NCI-H1417 (cell line): ENCODE results near the gene NBPF1.
A peak's percentile ranks its signal among the peaks of the same experiment; 100 is the strongest.
"Not testable (repeated sequence)": the region's sequence is repeated elsewhere in the genome, so short reads cannot be mapped to it uniquely, and the experiment has no call there.

ENCODE experiments used
- DNase-seq, 3 experiments: peaks; one replicate each; lab custom pipeline; 2025; lab: John Stamatoyannopoulos, UW

The NBPF1 gene

DNA sequence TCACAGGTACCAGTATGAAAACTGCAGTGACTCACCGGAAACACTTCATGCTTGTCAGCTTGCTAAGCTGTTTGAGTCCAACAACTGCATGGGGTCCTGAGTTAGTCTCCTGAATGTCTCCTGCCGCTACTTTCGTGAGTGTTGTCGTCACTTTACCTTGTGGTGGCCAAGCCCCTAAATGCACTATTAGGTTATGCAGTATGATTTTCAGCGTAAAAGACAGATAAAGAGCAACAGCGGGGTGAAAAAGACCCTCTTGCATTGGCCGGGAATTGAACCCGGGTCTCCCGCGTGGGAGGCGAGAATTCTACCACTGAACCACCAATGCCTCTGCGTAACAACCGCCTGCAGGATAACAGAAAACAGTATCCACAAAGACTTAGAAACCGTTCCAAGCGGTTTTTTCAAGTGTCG is 67.7 kb downstream of the NBPF1 start:
- DNase-seq = peak in 2 of 3 experiments; percentile 42 to 69

DNA sequence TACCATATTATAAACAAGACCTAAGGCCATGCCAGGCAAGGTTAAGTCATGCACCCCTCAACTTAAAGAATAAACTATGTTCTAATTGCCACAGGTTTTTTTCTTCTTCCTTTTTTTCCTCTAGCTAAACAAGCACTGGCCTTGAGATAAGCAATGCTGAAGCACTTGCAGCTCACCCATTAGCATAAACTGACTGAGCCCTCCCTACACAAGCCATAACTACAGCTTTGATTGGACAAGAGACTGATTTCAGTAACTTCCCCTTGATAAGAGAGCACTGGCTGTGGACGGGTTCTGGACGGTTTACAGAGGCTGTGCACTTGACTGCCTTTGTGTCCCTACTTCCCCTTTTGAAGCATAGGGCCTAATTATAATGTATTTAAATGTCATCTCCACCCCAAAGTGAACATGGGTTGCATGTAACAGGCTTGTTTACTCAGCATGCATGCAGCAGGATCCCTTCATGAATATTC is 72.9 kb downstream of the NBPF1 start:
- not testable (repeated sequence) for DNase-seq

DNA sequence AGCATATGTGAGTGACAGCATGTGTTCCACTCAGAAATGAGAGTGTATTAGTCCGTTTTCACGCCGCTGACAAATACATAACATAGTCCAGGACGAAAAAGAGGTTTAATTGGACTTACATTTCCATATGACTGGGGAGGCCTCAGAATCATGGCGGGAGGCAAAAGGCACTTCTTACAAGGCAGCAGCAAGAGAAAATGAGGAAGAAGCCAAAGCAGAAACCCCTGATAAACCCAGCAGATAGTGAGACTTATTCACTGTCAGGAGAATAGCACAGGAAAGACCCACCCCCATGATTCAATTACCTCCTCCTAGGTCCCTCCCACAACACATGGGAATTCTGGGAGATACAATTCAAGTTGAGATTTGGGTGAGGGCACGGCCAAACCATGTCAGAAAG is 75.8 kb downstream of the NBPF1 start:
- not testable (repeated sequence) for DNase-seq

DNA sequence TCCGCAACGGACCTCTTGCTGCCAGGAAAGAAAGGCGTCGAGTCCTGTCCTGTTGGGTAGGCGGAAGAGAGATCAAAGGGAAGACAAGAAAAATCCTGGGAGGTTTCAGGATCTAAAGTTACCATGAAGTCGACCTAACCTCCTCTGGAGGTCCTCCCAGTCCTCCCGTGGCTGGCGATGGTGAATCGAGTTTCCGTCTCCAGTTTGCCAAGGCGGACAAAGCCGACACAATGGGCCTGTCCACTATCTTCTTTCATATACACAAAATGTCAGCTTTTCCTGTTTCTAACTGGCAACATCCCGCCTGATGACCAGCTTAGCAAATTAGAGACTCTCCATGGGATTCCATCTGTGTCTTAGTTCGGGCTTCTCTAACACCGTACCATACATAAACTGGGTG is 76.6 kb downstream of the NBPF1 start:
- not testable (repeated sequence) for DNase-seq

DNA sequence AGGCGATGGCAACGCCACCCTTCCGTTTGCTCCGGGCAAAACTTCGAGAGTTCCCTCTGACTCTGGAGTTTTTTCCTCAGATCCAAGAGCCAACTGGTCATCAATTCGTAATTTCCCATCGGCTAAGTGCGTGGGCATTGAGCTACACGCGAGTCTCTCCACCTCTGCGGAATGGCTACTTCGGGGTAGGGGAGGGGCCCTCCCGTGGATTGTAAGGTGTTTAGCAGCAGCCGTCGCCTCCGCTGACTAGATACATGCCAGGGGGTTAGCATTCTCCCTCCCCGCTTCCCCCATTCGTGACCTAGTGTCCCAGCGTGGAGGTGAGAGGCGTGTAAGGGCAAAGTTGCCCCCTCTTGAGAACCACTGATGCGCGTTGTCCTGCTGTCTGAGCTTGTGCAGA is 77.5 kb downstream of the NBPF1 start:
- DNase-seq = not testable (repeated sequence)

DNA sequence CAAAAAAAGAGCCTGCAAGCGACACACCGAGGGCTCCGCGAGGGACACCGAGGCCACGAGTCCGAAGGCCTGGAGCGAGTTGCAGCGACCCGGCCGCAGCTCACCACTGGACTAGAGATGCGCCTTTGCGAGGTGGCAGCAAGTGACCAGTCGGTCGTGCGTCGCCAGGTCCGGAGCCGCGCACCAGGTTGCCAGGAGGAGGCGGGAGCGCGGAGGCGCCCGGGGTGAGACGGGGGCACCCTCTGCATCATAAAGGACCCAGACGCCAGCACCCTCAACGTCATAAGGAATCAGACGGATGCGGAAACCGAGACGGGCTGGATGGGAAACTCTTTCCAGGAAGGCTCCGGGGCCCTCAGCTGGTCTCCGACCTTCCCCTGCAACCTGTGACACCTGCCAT is 77.9 kb downstream of the NBPF1 start:
- not testable (repeated sequence) for DNase-seq

DNA sequence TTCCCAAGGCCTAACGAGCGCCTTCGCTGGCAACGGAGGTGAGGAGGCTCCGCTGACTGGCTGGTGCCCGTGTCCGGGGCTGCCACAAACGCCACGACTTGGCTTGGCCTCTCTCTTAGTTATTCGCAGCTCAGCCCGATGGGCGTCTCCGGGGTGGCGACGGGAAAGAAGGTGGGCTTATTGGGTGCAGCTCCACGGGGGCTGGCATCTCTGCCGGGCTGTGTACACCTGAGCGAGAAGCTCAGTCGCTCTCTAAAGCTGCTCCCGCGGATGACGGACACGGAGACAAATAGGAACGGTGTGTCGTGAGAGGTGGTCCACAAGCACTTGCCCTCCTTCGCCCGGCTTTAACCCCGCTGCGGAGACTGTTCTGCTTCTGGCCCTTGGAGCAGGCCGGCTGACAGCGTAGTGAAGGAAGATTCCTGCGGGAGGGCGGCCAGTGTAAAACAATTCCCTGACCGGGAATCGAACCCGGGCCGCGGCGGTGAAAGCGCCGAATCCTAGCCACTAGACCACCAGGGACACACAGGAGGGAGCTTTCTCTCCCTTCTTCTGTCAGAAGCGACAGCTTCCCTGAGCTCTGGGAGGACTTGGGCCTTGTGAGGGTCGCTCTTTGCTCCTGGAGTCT is 78.4 kb downstream of the NBPF1 start:
- not testable (repeated sequence) for DNase-seq

DNA sequence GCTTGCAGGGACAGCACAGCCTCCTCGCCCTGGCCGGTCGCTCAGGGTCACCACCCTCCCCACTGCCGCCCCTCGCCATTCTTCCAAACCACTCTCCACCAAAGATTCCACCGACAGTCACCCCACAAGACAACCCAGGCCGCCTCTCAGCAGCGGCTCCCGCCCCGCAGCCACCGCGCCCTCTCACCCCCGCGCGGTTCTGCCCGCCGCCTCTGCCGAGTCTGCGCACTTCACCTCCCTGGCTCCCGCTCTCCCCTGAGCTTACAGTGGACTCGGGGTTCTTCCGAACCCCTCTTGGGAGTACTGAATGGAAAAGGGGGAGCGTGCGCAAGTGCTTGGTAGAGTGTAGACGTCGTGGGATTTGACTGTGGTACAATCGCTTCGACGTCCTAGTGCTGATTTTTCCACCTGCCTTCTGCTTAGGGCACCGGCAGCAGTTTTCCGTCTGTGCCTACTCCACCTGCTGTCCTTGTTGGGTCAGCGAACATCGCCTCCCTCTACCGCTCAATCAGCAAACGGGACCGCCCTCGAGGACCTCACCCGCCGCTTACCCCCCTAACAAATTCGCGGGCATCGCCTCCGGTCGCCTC is 79.0 kb downstream of the NBPF1 start:
- DNase-seq = not testable (repeated sequence)

DNA sequence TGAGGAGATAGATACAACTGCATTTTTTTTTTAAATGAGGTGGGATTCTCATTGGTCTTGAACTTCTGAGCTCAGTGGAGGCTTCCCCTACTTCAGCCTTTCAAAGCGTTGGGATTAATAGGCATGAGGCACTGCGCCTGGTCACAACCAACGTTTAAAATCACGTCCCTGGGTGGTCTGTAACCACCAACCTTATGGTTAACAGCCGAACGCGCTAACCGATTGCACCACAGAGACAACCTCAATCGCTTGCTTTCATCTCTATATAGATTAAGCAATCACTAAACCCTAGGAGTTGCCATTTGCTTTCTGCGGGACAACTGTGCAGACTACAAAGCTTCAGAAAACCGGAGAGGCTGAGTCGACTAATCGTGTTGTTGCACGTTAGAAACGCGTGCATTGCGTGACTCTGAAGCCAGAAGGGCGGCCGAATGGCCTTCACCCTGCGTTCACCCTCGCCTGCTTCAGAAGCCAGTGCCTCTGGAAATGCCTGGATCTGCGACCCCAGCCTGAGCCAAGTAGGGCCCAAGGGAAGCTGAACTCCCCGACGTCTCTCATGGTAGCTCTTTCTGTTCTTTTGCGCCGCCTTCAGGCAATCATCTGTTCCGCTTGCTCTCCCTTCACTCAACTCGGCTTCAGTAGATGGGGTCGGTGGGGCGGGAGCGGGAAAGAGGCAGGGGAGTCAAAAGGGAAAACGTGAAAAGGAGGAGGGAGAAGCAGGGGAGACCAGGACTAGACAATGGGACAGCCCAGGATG is 81.0 kb downstream of the NBPF1 start:
- DNase-seq = not testable (repeated sequence)

DNA sequence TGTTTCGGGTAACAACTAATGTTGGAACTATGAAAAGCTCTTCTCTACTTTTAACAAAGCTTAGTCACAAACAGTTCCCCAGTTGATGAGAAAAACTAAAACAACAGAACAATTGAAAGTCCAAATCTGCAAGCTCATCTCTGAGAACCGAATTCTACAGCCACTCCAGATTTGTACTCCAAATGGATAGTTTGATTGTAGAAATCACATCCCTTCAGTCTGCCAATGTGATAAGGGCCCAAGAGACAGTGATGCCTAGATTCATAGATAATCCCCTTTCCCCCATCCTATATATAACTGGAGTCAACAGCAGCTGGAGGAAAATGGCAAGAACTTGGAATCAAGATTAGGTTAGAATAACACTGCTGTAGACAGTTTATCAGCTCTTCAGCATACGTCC is 85.0 kb downstream of the NBPF1 start:
- not testable (repeated sequence) for DNase-seq

DNA sequence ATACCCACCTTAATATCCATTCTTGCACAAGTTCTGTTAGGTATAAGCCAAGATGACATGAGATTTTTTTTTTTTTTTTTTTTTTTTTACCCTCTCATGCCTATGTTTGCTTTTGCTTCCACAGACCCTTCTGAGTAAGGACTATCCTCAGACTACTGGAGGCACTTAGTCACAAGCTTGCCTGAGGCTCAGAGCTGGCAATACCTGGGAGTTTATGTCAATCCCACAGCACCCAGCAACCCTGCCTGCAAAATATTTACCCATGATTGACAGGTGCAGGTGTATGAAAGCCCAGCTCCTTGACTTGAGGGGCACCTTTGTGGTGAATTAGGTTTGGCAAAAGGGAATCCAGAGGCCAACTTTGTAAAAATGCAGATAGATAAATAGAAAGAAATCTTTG is 87.6 kb downstream of the NBPF1 start:
- DNase-seq = peak in 1 of 3 experiments; percentile 51

DNA sequence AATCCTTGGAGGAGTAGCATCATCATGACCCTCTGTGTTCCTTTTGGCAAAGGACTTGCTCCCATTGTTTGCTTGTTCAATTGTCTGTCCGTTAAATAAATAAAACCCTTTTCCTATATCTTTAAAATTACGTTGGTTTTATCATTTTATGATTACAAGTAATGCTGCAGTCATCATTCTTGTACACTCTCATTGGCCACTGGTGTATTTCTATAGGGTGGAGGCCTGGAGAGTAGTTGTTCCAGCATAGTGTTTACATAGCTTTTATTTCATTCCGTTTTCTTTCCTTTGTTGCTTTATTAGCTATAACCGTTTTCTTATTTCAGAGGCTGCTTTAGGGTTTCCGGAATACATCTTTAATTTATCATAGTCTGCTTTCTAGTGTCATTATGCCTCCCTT is 91.7 kb downstream of the NBPF1 start:
- DNase-seq = not testable (repeated sequence)

DNA sequence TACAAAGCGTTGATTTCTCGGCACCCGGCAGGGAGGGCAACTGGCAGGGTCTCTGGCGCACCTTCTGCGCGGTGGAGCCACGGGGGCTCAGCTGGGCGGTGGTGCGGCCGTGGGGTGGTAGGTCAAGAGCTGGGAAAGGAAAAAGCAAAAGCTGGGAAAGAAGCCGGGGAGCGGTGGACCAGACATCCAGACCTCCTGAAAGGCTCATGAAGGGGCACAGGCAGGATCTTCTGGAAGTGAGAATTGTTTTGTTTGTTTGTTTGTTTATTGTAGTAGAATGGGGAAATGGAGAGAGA is 92.1 kb downstream of the NBPF1 start:
- DNase-seq = no peak

DNA sequence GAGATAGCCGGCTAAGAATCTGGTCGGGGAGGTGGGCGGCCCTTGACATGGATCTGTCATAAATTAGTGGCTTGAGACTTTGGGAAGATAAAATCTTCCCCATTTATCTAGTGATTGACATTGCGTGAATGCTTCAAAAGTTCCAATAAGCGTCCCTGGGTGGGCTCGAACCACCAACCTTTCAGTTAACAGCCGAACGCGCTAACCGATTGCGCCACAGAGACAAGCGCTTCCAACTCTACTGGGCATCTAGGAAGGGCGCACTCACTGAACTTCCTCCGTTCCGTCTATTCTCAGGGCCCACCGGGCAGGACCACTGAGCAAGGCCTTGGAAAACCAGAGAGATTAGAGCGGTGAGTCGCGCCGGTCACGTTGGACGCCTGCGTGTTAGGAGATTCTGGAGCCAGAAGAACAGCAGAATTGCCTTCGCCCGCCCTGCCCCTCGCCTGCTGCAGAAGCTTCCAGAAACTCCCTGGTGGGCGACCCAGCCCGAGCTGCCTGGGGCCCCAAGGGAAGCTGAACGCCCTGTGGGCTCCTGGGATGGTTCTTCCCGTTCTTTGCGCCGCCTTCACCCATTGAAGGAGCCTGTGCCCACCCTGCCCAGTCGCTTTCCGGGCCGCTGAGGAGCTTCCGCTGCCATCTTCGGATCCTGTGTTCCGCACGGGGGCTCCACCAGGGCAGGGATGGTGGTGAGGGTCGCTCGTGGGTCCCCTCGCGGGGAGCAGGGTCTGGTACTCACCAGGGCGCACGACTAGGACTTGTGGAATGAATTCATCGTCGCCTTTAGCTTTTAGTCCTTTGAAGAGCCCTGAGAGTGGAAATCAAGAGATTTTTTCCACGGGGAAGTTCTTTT is 92.7 kb downstream of the NBPF1 start:
- not testable (repeated sequence) for DNase-seq

DNA sequence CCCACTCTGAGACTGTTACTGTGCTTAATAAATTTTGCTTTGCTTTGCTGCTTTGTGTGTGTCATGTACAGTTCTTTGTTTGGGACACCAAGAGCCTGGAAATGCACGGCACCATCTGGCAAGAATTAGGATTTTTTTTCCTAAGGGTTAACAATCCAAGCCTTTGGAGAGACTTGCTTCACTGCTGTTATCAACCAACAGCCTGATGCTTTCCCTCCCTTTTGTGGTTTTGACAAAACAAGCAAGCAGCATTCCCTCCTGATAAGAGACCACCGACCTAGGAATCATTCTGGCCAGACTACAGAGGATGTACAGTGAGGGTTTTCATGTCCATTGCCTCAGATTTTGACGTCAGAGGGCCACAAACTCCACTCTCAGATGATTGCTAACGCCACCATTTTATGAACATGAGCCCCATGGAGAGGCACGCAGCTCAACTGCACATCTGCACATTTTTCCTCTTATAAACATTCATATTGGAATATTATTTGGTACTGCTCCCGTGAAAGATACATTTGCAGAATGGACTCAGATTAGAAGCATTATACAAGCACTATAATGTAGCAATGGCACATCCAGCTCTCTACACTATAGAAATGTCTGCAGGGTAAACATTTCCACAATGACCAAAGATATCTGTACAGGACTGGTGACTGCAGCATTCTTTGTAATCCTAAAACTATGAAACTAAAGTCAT is 94.0 kb downstream of the NBPF1 start:
- not testable (repeated sequence) for DNase-seq

DNA sequence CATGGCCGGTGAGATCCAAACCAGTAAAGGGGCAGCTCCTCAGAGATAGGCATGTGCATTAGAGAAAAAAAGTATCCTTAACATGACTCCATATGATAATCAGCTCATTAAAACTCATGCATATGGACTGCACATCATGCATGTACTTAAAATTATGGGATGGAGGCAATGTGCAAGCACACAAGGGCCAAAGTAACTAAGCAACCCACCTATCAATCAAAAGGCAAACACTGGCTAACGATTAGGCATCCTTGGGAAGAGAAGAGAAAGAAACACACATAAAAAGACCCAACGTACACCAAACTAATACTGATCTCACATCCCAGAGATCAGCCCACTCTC is 94.5 kb downstream of the NBPF1 start:
- DNase-seq = not testable (repeated sequence)

DNA sequence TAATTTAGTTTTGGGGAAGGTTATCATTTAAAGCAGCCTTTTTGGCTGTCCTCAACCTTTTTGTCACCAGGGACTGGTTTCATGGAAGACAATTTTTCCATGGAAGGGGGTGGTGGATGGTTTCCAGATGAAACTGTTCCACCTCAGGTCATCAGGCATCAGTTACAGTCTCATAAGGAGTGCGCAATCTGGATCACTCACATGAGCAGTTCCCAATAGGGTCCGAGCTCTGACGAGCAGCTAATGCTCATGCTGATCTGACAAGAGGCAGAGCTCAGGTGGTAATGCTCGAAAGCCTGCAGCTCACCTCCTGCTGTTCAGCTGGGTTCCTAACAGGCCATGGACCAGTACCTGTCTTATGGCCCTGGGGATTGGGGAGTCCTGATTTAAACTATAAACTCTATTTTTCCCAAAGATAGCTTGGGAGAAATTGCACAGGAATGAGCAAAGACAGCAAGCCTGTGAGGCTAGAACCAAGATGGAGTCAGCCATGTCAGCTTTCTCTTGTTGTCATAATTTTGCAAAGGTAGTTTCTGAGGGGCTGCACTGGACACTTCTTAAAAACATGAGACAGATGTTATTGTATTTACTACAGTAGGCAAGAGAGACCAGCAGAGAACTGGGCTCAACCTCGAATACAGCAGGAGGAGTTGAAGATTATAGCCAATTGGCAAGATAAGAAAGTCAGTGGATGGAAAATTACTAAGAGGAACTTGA is 96.5 kb downstream of the NBPF1 start:
- DNase-seq = not testable (repeated sequence)

DNA sequence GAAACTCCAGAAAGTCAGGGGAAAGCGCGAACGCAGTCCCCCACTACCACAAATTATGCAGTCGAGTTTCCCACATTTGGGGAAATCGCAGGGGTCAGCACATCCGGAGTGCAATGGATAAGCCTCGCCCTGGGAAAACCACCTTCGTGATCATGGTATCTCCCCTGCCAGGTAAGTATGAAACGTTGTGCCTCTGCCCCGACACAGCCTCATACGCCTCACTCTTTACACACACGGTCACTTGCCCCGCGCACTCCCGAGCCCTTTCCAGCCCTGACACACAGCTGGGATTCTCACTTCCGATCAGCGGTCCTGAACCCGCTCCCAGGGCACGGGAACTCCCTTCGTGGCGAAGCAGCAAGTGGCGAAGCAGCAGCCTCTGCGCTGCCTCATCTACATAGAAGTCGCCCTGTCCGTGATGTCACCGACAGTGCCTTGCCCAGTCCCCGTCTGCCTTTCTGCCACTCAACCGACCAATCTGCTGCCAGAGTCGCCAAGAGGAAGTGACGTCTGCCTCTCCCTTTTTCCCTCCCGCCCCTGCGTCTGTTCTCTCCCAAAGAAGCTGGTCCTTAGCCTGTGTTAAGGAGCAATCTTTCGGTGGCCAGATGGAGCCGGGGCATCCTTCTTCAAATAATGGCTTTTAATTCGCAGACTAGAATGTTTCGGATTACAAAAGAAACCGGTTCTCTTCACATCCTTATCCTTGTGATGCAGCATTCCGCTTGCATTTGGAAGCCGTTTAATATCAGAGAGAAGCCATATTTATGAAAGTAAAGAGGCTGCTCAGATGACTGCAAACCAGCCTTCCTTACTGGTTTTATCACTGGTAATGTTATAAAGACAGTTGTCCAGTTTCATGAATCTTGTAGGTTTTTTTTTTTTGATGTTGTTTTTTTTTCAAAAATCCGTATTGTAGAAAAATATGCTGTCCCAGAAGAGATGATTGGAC is 99.0 kb downstream of the NBPF1 start, which contains the start of gene RNU1-1:
TSS of gene RNU1-1 (minus strand) at position 179 of the 949 bp plus-strand sequence.
- peak; percentile 50 to 96 (median 89) for DNase-seq

DNA sequence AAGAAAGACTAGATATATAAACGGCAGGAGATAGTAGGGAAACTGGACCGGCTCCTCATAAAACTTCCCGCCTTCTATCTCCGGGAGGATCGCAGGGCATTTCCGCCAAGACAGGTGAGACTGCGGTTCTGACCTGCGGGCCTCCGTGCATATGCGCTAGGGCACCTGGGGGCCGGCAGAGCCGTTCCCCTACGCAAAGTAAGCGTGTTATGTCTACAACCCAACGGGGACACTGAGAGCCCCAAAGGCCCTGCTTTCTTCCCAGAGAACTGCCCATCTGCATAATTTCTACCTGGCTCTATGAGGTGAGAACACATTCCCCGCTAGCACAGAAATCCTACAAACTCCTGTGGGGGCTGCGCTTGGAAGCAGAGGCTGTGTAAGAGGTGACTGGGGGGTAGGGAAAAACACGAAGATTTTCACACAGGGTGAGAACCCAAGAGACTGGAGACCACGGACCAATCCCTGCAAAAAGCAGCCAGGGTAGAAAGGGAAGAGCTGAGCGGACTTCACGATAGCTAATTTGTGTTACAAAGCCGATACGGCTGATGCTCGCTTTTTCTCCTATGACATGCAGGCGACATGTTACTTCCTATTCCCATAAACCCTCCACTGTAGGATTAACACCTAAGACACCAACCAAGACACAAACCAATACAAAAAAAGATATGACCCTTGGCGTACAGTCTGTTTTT is 99.8 kb downstream of the NBPF1 start:
- peak; percentile 50 to 96 (median 88) for DNase-seq
